Endothelial cell of umbilical vein (primary cell): ENCODE data around the gene CFI. TPM values are rescaled to one million over a fixed set of nuclear protein-coding genes. Genes with fewer than 3 reads are reported as not detected.

Source experiments
- BruUV-seq: library from RNA; stranded (reverse); fragments of 400-500 nt; replicated peaks from 2 replicates; lab custom pipeline; 2021; lab: Mats Ljungman, UMichigan
- CTCF ChIA-PET: fragments of 300-600, 350-600 bp; sonication (Branson Sonifier 250); formaldehyde crosslinking; loops from one replicate; lab custom pipeline; 2021; ENCODE audit warnings: antibody characterized with exemption, inconsistent platforms; lab: Charles Lee
- POLR2A ChIA-PET: fragments of 300-600, 350-600 bp; sonication (Branson Sonifier 250); formaldehyde crosslinking; loops from one replicate; lab custom pipeline; 2021; ENCODE audit warnings: antibody characterized with exemption, inconsistent platforms; lab: Charles Lee
- DNase-seq: peaks from one replicate; pipeline ENCODE4 v3.0.0-alpha.2; 2011; ENCODE audit warnings: low read depth, low spot score
- FAIRE-seq: peaks from 2 replicates; lab custom pipeline; 2011; peaks lifted over from hg19 to GRCh38; lab: Jason Lieb, UNC
- H2AFZ ChIP-seq: 2 replicates; pipeline ENCODE4 v1.6.0; 2012; ENCODE audit warnings: low read depth, low read length, control low read depth, inconsistent platforms
- H3K27ac ChIP-seq: 2 replicates; pipeline ENCODE4 v1.5.1; 2011; ENCODE audit warnings: low read depth, mild to moderate bottlenecking, control low read depth, low read length, moderate library complexity; ENCODE audit not compliant: insufficient read depth
- H3K27me3 ChIP-seq, 2 experiments: 2 replicates each; pipeline versions ENCODE4 v1.6.0 to v1.6.1; 2011; ENCODE audit warnings: low read length in 2 of 2, mixed read lengths in 1 of 2; ENCODE audit not compliant: control insufficient read depth in 2 of 2, insufficient read depth in 2 of 2
- H3K36me3 ChIP-seq, 2 experiments: 2 replicates in 1 of 2; 3 replicates in 1 of 2; pipeline ENCODE4 v1.5.1; 2011; ENCODE audit warnings: low read length in 2 of 2, mild to moderate bottlenecking in 1 of 2, moderate library complexity in 1 of 2; ENCODE audit not compliant: control insufficient read depth in 2 of 2, insufficient read depth in 2 of 2; ENCODE audit errors: extremely low read depth in 1 of 2
- H3K4me1 ChIP-seq: 3 replicates; pipeline ENCODE4 v1.5.1; 2011; ENCODE audit warnings: mild to moderate bottlenecking, low read length; ENCODE audit not compliant: control insufficient read depth, insufficient read depth; ENCODE audit errors: extremely low read depth
- H3K4me2 ChIP-seq: 2 replicates; pipeline ENCODE4 v1.6.1; 2011; ENCODE audit warnings: low read length, control low read depth, mixed read lengths; ENCODE audit not compliant: insufficient read depth
- H3K4me3 ChIP-seq, 3 experiments: fragments of 200-600 bp in 1 of 3; sonication (generic), shearing (Covaris generic) in 1 of 3; replicated peaks in 1 of 3; 2 replicates each; pipeline ENCODE4 v1.5.1; 2011 to 2016; ENCODE audit warnings: control low read depth in 3 of 3, low read length in 3 of 3, mild to moderate bottlenecking in 2 of 3, inconsistent platforms in 1 of 3, low read depth in 1 of 3, moderate library complexity in 1 of 3; ENCODE audit not compliant: insufficient read depth in 1 of 3
- H3K79me2 ChIP-seq: 2 replicates; pipeline ENCODE4 v1.6.0; 2012; ENCODE audit warnings: low read length, inconsistent platforms; ENCODE audit not compliant: control insufficient read depth, insufficient read depth
- H3K9ac ChIP-seq: replicated peaks from 2 replicates; pipeline ENCODE3; 2011; ENCODE audit warnings: low read length, control low read depth; ENCODE audit not compliant: insufficient read depth; ENCODE audit errors: extremely low read depth
- H3K9me1 ChIP-seq: replicated peaks from 3 replicates; pipeline ENCODE4 v1.6.0; 2011; ENCODE audit warnings: mild to moderate bottlenecking, low read length; ENCODE audit not compliant: control insufficient read depth, insufficient read depth; ENCODE audit errors: extremely low read depth
- H3K9me3 ChIP-seq: replicated peaks from 2 replicates; pipeline ENCODE4 v1.5.1; 2012; ENCODE audit warnings: low read length, inconsistent platforms; ENCODE audit not compliant: control insufficient read depth, insufficient read depth
- H4K20me1 ChIP-seq: replicated peaks from 2 replicates; pipeline ENCODE3; 2011; ENCODE audit warnings: mild to moderate bottlenecking, low read length; ENCODE audit not compliant: control insufficient read depth, insufficient read depth; ENCODE audit errors: extremely low read depth
- FOS ChIP-seq: IDR thresholded peaks from 2 replicates; pipeline ENCODE4 v1.6.1; 2011; ENCODE audit warnings: mild to moderate bottlenecking, low read length, moderate library complexity, borderline replicate concordance; ENCODE audit not compliant: insufficient read depth
- GATA2 ChIP-seq: IDR thresholded peaks from 2 replicates; pipeline ENCODE4 v1.7.0; 2011; ENCODE audit warnings: low read depth, mild to moderate bottlenecking, moderate library complexity, mixed read lengths, low read length; ENCODE audit not compliant: insufficient read length, insufficient read depth
- POLR2A ChIP-seq: IDR thresholded peaks from 2 replicates; pipeline ENCODE4 v1.6.1; 2012; ENCODE audit warnings: low read depth, mild to moderate bottlenecking, control low read depth, low read length
- POLR2AphosphoS5 ChIP-seq: IDR thresholded peaks from 2 replicates; pipeline ENCODE4 v1.6.1; 2012; ENCODE audit warnings: low read depth, mild to moderate bottlenecking, control low read depth, low read length, moderate library complexity; ENCODE audit not compliant: insufficient read depth
- dilution Hi-C: fragments of 300-500 bp; cut with MboI; formaldehyde crosslinking; loops from one replicate; pipeline ENCODE4 v1.15.0; 2019; ENCODE audit warnings: low sequenced_read_pairs; ENCODE audit not compliant: extremely low pct_ligation_motif_present
- intact Hi-C: fragments of 100-400 bp; cut with micrococcal nuclease; formaldehyde crosslinking; loops from one replicate; pipeline ENCODE4 v1.10.0; 2022
- polyA plus RNA-seq, 4 experiments: library from polyadenylated mRNA; depleted of rRNA in 3 of 4; stranded (reverse) in 3 of 4; unstranded in 1 of 4; fragments of >200 nt; gene quantifications; 2 replicates each; pipeline versions ENCODE4 v1.2.1 to v1.2.3, GENCODE V29; 2011 to 2012; ENCODE audit warnings: missing spikeins in 1 of 4
- total RNA-seq: library from RNA; stranded (reverse); gene quantifications from 2 replicates; pipeline ENCODE4 v1.2.3, GENCODE V29; 2021
- TF ChIP-seq, protein P1 (sequence below): IDR thresholded peaks from 2 replicates; pipeline ENCODE4 v1.6.1; 2011; ENCODE audit not compliant: insufficient read depth, insufficient read length

Gene CFI
- total and polyA plus RNA-seq, 2 donors (not counting 3 experiments of a cell fraction or from before 2014, with no cell fraction given), result 10.0 to 21.4 TPM

DNA sequence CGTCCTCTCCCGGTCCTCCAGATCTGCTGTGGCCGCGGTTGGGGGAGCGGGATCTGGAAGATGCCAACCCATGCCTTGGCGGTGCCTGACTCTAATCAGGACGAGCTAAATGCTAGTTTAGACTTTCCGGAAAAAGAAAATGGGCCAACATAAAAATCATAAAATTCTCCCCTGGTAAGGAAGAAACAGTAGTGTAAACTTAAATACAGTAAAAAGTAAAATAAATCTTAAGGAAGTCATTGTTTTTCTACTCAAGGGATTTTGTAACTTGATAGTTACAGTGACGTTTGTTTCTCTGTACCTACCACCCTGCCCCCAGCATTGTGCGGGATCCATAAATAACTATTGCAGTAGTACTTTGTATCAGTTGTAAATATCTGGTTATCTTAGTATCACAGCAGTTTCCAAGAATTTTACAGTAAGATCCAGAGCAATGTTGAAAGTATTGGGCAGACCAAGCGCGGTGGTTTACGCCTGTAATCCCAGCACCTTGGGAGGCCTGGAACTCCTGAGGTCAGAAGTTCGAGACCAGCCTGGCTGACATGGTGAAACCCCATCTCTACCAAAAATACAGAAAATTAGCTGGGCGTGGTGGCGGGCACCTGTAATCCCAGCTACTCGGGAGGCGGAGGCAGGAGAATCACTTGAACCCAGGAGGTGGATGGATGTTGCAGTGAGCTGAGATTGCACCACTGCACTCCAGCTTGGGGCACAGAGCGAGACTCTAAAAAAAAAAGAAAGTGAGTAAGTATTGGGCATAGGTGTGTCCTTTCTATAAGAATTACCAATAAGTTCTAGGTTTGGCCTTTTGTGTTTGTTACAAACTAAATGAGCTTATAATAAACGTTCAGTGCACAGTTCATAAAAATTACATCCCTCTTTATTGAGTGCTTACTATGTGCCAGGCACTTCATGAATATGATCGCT is 70.9 kb downstream of the CFI start:
- Histone ChIP-seq H4K20me1 (no peaks in the 10 kb centered on the region), H3K79me2 (no peaks in the 10 kb centered on the region), H3K4me3 (peak overlapping the region; percentile 86 to 92 (median 86)), H3K4me1 (peaks cover 9% of the 10 kb centered on the region), H3K9me3 (no peaks in the 10 kb centered on the region), H3K9ac (peak overlapping the region; percentile 76), H3K9me1 (no peaks in the 10 kb centered on the region), H3K4me2 (peak overlapping the region; percentile 83), H3K27me3 (no peaks in the 10 kb centered on the region), H2AFZ (peak overlapping the region; percentile 100), H3K27ac (peak overlapping the region; percentile 48), H3K36me3 (no peaks in the 10 kb centered on the region)
- DNase-seq, result no peak
- BruUV-seq, result no TSS peak
- FAIRE-seq, result no peak
- TF ChIP-seq GATA2 (no peak), POLR2A (no peak)
- POLR2A ChIA-PET, result no interaction called here
- intact Hi-C loops, result loop anchor here (1.0 to 2.0 kb wide), 4 partner anchors 28 to 298 kb away; partner anchors contain the start of genes CASP6, GAR1 and SEC24B
- CTCF ChIA-PET, result interaction anchor here (1.0 to 2.1 kb wide), 5 partner anchors 20 to 303 kb away, joined by 3 to 8 read pairs (median 4); partner anchors contain the start of genes CASP6 and SEC24B
- dilution Hi-C loops, result no loop called here

- no peaks in the 10 kb centered on the region for H3K27me3 ChIP-seq
- H3K36me3 ChIP-seq, result no peaks in the 10 kb centered on the region
- peaks cover 9% of the 10 kb centered on the region for H3K4me1 ChIP-seq
- TSS peak; percentile 70 for BruUV-seq
- peak within 1 kb of the TSS; percentile 76 for H3K9ac ChIP-seq
- no peaks in the 10 kb centered on the region for H3K9me1 ChIP-seq
- no peaks in the 10 kb centered on the region for H3K79me2 ChIP-seq
- DNase-seq, result peak; percentile 75
- peak within 1 kb of the TSS; percentile 100 for H2AFZ ChIP-seq
- peak; percentile 75 for FAIRE-seq
- ChIA-PET CTCF (interaction anchor here (1.0 to 2.1 kb wide), 6 partner anchors 19 to 302 kb away, joined by 3 to 8 read pairs (median 4); partner anchors contain the start of genes CASP6 and SEC24B), POLR2A (no interaction called here)
- dilution Hi-C loops, result no loop called here
- peak within 1 kb of the TSS; percentile 93 for H3K4me2 ChIP-seq
- TF ChIP-seq, protein P1, sequence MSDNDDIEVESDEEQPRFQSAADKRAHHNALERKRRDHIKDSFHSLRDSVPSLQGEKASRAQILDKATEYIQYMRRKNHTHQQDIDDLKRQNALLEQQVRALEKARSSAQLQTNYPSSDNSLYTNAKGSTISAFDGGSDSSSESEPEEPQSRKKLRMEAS, result peak; percentile 58
- TF ChIP-seq POLR2AphosphoS5 (peak; percentile 30), FOS (no peak)
- peak within 1 kb of the TSS; percentile 48 for H3K27ac ChIP-seq
- H3K4me3 ChIP-seq, result peak within 1 kb of the TSS; percentile 86 to 92 (median 86)
- intact Hi-C loops, result loop anchor here (1.0 to 2.0 kb wide), 4 partner anchors 27 to 297 kb away; partner anchors contain the start of genes CASP6, GAR1 and SEC24B
- no peaks in the 10 kb centered on the region for H4K20me1 ChIP-seq
- H3K9me3 ChIP-seq, result no peaks in the 10 kb centered on the region
Measured at GRCh38 chr4:109729718-109730618, 71.8 kb downstream of the CFI start, which contains the start of gene PLA2G12A. PLA2G12A (minus strand) TSS chr4:109730070; CDS start chr4:109729809, 261 bp downstream.
